ENCODE data around the gene PROB1. TPM values are rescaled to one million over a fixed set of nuclear protein-coding genes. Genes with fewer than 3 reads are reported as not detected.
A peak's percentile ranks its signal among the peaks of the same experiment; 100 is the strongest.

Gene PROB1
- total RNA-seq, 4 donors from 2014 or later: 26.8 to 81.4 (median 52.9) TPM

- peak; percentile 49 to 79 for DNase-seq
- TF ChIP-seq CTCF (IDR thresholded peaks at IDR 0.05 in 4 of 5, conservative IDR thresholded peaks at IDR 0.05 in 1 of 5) (no peak), POLR2A (IDR thresholded peaks at IDR 0.05) (no peak)
- H3K4me1 ChIP-seq: peaks cover 68 to 69% of the 10 kb centered on the region in 2 donors
- intact Hi-C loops (cut with DNase I; ENCODE audit: low total_unique reads) (loop anchor here (5.0 to 10.0 kb wide), 3 partner anchors 147 to 269 kb away; partner anchors contain the start of gene UBE2D2), in situ Hi-C loops (cut with MboI; ENCODE audit: low sequenced_read_pairs in 4 of 4) (loop anchor here in 1 of 4 donors (5.0 kb wide), 1 partner anchor 102 kb away; no protein-coding TSS in a partner anchor)
- H3K36me3 ChIP-seq: no peaks in the 10 kb centered on the region
- ATAC-seq: peak; percentile 27 to 42
- no peak overlapping the region for H3K4me3 ChIP-seq
- no peaks in the 10 kb centered on the region for H3K27me3 ChIP-seq
- no peaks in the 10 kb centered on the region for H3K9me3 ChIP-seq
- H3K27ac ChIP-seq: peak overlapping the region; percentile 83 to 90 (median 87)
Measured at GRCh38 chr5:139415221-139415861, 20.4 kb upstream of the PROB1 start.

GRCh38 chr5:139414581-139415130 lies 19.8 kb upstream of the PROB1 start:
- peak; percentile 54 to 74 for DNase-seq

GRCh38 chr5:139413963-139414362 lies 19.1 kb upstream of the PROB1 start:
- DNase-seq (no peak), ATAC-seq (no peak)
- TF ChIP-seq CTCF (IDR thresholded peaks at IDR 0.05 in 4 of 5, conservative IDR thresholded peaks at IDR 0.05 in 1 of 5) (no peak), POLR2A (IDR thresholded peaks at IDR 0.05) (no peak)
- intact Hi-C loops (cut with DNase I; ENCODE audit: low total_unique reads) (loop anchor here (10.0 kb wide), 1 partner anchor 271 kb away; no protein-coding TSS in a partner anchor), in situ Hi-C loops (cut with MboI; ENCODE audit: low sequenced_read_pairs in 4 of 4) (no loop called here)
- H3K9me3 ChIP-seq: no peaks in the 10 kb centered on the region
- H3K36me3 ChIP-seq: no peaks in the 10 kb centered on the region
- H3K4me3 ChIP-seq: no peak overlapping the region
- peaks cover 63 to 69% of the 10 kb centered on the region in 2 donors for H3K4me1 ChIP-seq
- peak overlapping the region; percentile 83 to 90 (median 87) for H3K27ac ChIP-seq
- H3K27me3 ChIP-seq: no peaks in the 10 kb centered on the region

More at GRCh38 chr5:139414581-139415130, 19.8 kb upstream of the PROB1 start:
- no peaks in the 10 kb centered on the region for H3K36me3 ChIP-seq
- TF ChIP-seq POLR2A (IDR thresholded peaks at IDR 0.05): peak; percentile 36 to 38
- peak in 1 of 5 experiments; percentile 28 for TF ChIP-seq CTCF (IDR thresholded peaks at IDR 0.05 in 4 of 5, conservative IDR thresholded peaks at IDR 0.05 in 1 of 5)
- intact Hi-C loops (cut with DNase I; ENCODE audit: low total_unique reads): loop anchor here (5.0 to 10.0 kb wide), 3 partner anchors 148 to 270 kb away; partner anchors contain the start of gene UBE2D2
- H3K4me1 ChIP-seq: peaks cover 70 to 73% of the 10 kb centered on the region in 2 donors
- peak; percentile 60 to 68 for ATAC-seq
- H3K9me3 ChIP-seq: no peaks in the 10 kb centered on the region
- no peak overlapping the region for H3K4me3 ChIP-seq
- H3K27ac ChIP-seq: peak overlapping the region; percentile 83 to 90 (median 87)
- no peaks in the 10 kb centered on the region for H3K27me3 ChIP-seq
- in situ Hi-C loops (cut with MboI; ENCODE audit: low sequenced_read_pairs in 4 of 4): loop anchor here in 1 of 4 donors (5.0 kb wide), 1 partner anchor 103 kb away; no protein-coding TSS in a partner anchor

GRCh38 chr5:139413153-139413552 lies 18.2 kb upstream of the PROB1 start:
- DNase-seq: no peak
- no peak for TF ChIP-seq POLR2A (IDR thresholded peaks at IDR 0.05)
- TF ChIP-seq CTCF (IDR thresholded peaks at IDR 0.05 in 4 of 5, conservative IDR thresholded peaks at IDR 0.05 in 1 of 5): no peak
- Histone ChIP-seq H3K36me3 (no peaks in the 10 kb centered on the region), H3K4me1 (peaks cover 58 to 61% of the 10 kb centered on the region in 2 donors), H3K4me3 (no peak overlapping the region), H3K9me3 (no peaks in the 10 kb centered on the region), H3K27ac (peak overlapping the region in 3 of 4 donors; percentile 83 to 88 (median 86)), H3K27me3 (no peaks in the 10 kb centered on the region)
- no peak for ATAC-seq
- intact Hi-C loops (cut with DNase I; ENCODE audit: low total_unique reads): loop anchor here (10.0 kb wide), 1 partner anchor 272 kb away; no protein-coding TSS in a partner anchor
- in situ Hi-C loops (cut with MboI; ENCODE audit: low sequenced_read_pairs in 4 of 4): no loop called here

Data from gastrocnemius medialis (tissue), 4 donors.